ENCODE results near the gene SV2B.

GRCh38 chr15:91100814-91101607 lies 954 bp downstream of the SV2B start:
- TF ChIP-seq POLR2A (IDR thresholded peaks at IDR 0.05; ENCODE audit: low read depth, low read length), result no peak
- peak; percentile 5 for TF ChIP-seq EZH2 (IDR thresholded peaks at IDR 0.05; ENCODE audit: borderline replicate concordance, low read depth, low read length, severe bottlenecking)
- no peak for TF ChIP-seq GATA2 (IDR thresholded peaks at IDR 0.05; ENCODE audit: insufficient read depth, insufficient read length, low read depth, low read length)
- TF ChIP-seq CTCF (IDR thresholded peaks at IDR 0.05; ENCODE audit: extremely low read depth in 1 of 2, insufficient read depth in 1 of 2, low read depth in 1 of 2, low read length in 2 of 2), result no peak
- TF ChIP-seq POLR2AphosphoS5 (IDR thresholded peaks at IDR 0.05; ENCODE audit: insufficient read depth, low read depth, low read length), result no peak
- TF ChIP-seq MAX (IDR thresholded peaks at IDR 0.05; ENCODE audit: insufficient read depth, insufficient read length), result no peak
- TF ChIP-seq JUN (IDR thresholded peaks at IDR 0.05; ENCODE audit: borderline replicate concordance, insufficient read depth, insufficient read length, low read depth), result no peak
- TF ChIP-seq MYC (IDR thresholded peaks at IDR 0.05; ENCODE audit: low read depth, low read length), result no peak
- no peak for TF ChIP-seq FOS (IDR thresholded peaks at IDR 0.05; ENCODE audit: borderline replicate concordance, insufficient read depth, low read length)
